Esophagus squamous epithelium (tissue), 5 donors: ENCODE data around the gene FAM20A. TPM values are rescaled to one million over a fixed set of nuclear protein-coding genes. Genes with fewer than 3 reads are reported as not detected.
"Not testable (repeated sequence)": the region's sequence is repeated elsewhere in the genome, so short reads cannot be mapped to it uniquely, and the experiment has no call there.

ENCODE experiments used
- DNase-seq: peaks from one replicate; lab custom pipeline; 2025; lab: John Stamatoyannopoulos, UW
- H3K27ac ChIP-seq, 4 donors: fragments of 200-600 bp; sonication (generic); one replicate each; pipeline ENCODE4 v1.5.1; 2016 to 2019; ENCODE audit warnings: mild to moderate bottlenecking in 1 of 4
- H3K27me3 ChIP-seq, 4 donors: fragments of 200-600 bp; sonication (generic); 1 replicate in 3 of 4; 2 replicates in 1 of 4; pipeline versions ENCODE4 v1.5.1 to v1.6.0; 2017 to 2021; ENCODE audit warnings: antibody characterized with exemption in 1 of 4
- H3K36me3 ChIP-seq, 3 donors: fragments of 200-600 bp; sonication (generic); one replicate each; pipeline ENCODE4 v1.5.1; 2016 to 2019
- H3K4me1 ChIP-seq, 3 donors: fragments of 200-600 bp; sonication (generic); one replicate each; pipeline ENCODE4 v1.5.1; 2017 to 2019
- H3K4me3 ChIP-seq, 4 donors: fragments of 200-600 bp; sonication (generic); 1 replicate in 3 of 4; 2 replicates in 1 of 4; pipeline ENCODE4 v1.5.1; 2016 to 2019; ENCODE audit warnings: mild to moderate bottlenecking in 2 of 4, moderate library complexity in 1 of 4
- H3K9me3 ChIP-seq, 3 donors: fragments of 200-600 bp; sonication (generic); one replicate each; pipeline ENCODE4 v1.5.1; 2016 to 2019
- POLR2A ChIP-seq, 4 donors: fragments of 450-650 bp; IDR thresholded peaks; one replicate each; pipeline ENCODE4 v1.6.1; 2017; ENCODE audit warnings: antibody characterized with exemption in 4 of 4, mild to moderate bottlenecking in 4 of 4, moderate library complexity in 3 of 4
- WGBS, 2 donors: methylation state at CpG; one replicate each; pipeline ENCODE4 v1.1.5; 2018; 5-methylcytosine and 5-hydroxymethylcytosine counted together
- intact Hi-C: fragments of 100-400 bp; cut with DNase I; formaldehyde crosslinking; loops from one replicate; pipeline ENCODE4 v1.15.0; 2022
- total RNA-seq, 4 donors: library from RNA; depleted of rRNA; stranded (reverse); fragments of >200 nt; gene quantifications; one replicate each; pipeline ENCODE4 v1.1.0, GENCODE V29; 2016
- TF ChIP-seq, protein P1 (sequence below), 6 experiments: fragments of 450-650 bp in 4 of 6; fragments of 200-600 bp in 2 of 6; sonication (generic) in 2 of 6; IDR thresholded peaks; one replicate each; pipeline ENCODE4 v1.5.1; 2016 to 2019; ENCODE audit warnings: antibody characterized with exemption in 6 of 6, mild to moderate bottlenecking in 4 of 6, moderate library complexity in 4 of 6
- donor health status: DM: yes; HTN: yes; CAD: no.

Gene FAM20A
- total RNA-seq, 4 donors from 2014 or later, result 4.0 to 15.3 (median 7.8) TPM

DNA sequence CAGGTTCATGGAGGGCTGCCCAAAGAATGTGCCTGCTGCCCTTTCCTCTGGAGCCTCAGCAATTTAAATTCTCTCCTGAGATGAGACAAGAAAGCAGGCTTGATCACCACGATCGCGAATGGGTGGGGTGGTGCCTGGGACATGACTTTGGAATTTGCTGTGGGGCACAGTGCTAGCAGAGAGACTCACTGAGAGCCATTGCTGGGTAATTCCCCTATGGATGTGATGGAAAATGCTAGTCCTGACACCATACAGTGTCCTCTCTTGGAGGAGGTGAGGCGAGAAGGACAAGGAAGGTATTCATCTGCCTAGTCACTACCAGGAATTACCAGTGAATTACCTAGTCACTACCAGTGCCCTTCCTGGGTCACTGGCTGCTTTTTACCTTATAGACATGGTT lies 15.5 kb downstream of the FAM20A start:
- Histone ChIP-seq H3K36me3 (no peaks in the 10 kb centered on the region), H3K27ac (peak overlapping the region in 2 of 4 donors; percentile 7 to 52), H3K4me1 (peaks cover 14 to 44% (median 26%) of the 10 kb centered on the region in 3 donors), H3K9me3 (no peaks in the 10 kb centered on the region), H3K4me3 (no peak overlapping the region), H3K27me3 (no peaks in the 10 kb centered on the region)
- DNase-seq, result no peak
- TF ChIP-seq POLR2A (IDR thresholded peaks at IDR 0.05), result no peak
- TF ChIP-seq, protein P1, sequence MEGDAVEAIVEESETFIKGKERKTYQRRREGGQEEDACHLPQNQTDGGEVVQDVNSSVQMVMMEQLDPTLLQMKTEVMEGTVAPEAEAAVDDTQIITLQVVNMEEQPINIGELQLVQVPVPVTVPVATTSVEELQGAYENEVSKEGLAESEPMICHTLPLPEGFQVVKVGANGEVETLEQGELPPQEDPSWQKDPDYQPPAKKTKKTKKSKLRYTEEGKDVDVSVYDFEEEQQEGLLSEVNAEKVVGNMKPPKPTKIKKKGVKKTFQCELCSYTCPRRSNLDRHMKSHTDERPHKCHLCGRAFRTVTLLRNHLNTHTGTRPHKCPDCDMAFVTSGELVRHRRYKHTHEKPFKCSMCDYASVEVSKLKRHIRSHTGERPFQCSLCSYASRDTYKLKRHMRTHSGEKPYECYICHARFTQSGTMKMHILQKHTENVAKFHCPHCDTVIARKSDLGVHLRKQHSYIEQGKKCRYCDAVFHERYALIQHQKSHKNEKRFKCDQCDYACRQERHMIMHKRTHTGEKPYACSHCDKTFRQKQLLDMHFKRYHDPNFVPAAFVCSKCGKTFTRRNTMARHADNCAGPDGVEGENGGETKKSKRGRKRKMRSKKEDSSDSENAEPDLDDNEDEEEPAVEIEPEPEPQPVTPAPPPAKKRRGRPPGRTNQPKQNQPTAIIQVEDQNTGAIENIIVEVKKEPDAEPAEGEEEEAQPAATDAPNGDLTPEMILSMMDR (IDR thresholded peaks at IDR 0.05), result no peak
- WGBS, 2 donors, result 29 to 51% methylated on average over 4 of the region's 4 CpGs
- intact Hi-C loops, result no loop called here

DNA sequence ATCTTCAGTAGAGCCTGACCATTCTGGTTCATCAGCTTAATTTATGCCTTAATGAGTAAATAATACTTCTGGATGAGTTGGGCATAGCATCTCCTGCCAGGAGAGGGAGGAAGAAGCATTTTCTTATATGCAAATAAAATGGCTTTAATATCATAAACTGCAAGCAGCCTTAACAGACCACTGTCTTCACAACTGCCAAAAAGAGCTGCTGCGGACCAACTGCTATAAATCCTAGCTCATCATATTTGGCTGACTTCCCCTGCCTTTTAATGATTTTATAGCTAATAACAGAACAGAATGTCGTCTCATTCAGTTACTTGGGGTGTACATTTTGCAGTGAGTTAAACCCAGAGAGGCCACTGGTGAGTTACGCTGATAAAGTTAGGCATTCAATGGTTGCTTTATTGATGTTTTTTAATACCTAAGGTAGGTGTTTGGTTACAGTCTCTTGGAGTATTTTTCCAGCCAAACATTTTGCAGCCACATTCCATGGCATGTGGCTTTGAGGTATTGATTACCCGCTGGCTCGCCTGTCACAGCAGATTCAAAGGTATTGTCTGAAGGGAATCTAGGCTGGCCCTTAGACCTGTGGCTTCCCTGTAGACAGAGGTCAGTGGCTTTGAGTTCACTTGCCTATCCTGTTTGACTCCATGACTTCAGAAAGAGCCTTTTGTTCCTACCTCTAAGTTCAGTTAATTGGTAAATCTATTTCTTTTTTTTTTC lies 16.4 kb downstream of the FAM20A start:
- no peak overlapping the region for H3K27ac ChIP-seq
- TF ChIP-seq, protein P1 (IDR thresholded peaks at IDR 0.05), result peak in 1 of 6 experiments; percentile 17
- TF ChIP-seq POLR2A (IDR thresholded peaks at IDR 0.05), result no peak
- H3K9me3 ChIP-seq, result no peaks in the 10 kb centered on the region
- no peaks in the 10 kb centered on the region for H3K36me3 ChIP-seq
- no peak for DNase-seq
- H3K4me1 ChIP-seq, result peaks cover 23 to 53% (median 27%) of the 10 kb centered on the region in 3 donors
- 69 to 71% methylated on average over 5 of the region's 5 CpGs for whole genome bisulfite sequencing, 2 donors
- H3K27me3 ChIP-seq, result no peaks in the 10 kb centered on the region
- H3K4me3 ChIP-seq, result no peak overlapping the region
- intact Hi-C loops, result no loop called here

DNA sequence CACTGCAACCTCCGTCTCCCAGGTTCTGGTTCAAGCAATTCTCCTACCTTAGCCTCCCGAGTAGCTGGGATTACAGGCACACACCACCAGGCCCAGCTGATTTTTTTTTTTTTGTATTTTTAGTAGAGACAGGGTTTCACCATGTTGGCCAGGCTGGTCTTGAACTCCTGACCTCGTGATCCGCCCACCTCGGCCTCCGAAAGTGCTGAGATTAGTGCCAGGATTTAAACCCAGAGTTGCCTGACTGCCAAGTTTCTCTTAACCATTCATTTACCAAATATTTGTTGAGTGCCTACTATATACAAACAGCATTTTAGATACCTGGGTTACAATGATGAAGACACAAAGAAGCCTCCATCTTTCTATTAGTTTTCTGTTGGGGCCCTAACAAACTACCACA lies 18.3 kb downstream of the FAM20A start:
- peak overlapping the region in 1 of 4 donors; percentile 82 for H3K27ac ChIP-seq
- WGBS, 2 donors, result 43 to 63% methylated on average over 6 of the region's 6 CpGs
- intact Hi-C loops, result not testable (repeated sequence)

DNA sequence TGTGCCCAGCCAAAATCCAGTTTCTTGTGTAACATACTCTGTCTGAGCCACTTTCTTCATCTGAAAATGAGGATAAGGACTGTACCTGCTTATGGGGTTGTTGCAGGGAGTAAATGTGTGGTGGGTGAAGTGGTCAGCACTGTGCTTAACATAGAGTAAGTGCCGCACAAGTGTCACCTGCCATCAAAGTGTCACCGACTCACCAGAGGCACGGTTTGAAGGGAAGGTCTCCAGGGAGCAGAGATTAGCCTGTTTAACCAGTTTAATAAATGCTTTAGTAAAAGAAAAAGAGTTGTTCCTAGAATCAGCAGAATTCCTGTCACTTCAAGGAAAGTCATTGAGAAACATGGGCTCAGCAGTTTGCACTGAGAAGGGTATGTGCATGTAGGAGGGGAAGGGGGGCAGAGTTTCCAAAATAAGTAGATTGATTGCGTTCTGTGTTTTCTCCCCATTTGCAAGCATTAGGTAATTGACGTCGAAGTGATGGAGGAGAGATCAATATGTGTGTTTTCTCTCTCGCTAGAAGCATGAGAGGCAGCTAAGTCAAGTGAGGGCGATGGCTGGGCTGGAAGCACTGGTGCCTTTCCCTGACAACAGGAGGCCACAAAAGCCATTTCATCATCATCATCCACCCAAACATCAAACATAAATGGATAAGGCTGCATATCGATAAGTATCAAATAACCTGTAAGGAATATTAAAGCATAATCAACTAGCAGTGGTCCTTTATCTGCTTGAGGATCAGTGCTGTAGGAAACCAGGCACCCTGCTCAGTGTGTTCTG lies 19.1 kb downstream of the FAM20A start:
- Histone ChIP-seq H3K27ac (peak overlapping the region; percentile 60 to 82 (median 67)), H3K9me3 (no peaks in the 10 kb centered on the region), H3K27me3 (no peaks in the 10 kb centered on the region), H3K36me3 (no peaks in the 10 kb centered on the region), H3K4me1 (peaks cover 36 to 79% (median 48%) of the 10 kb centered on the region in 3 donors), H3K4me3 (no peak overlapping the region)
- WGBS, 2 donors, result 74 to 92% methylated on average over 8 to 9 of the region's 9 CpGs
- no peak for DNase-seq
- TF ChIP-seq, protein P1 (IDR thresholded peaks at IDR 0.05), result no peak
- no peak for TF ChIP-seq POLR2A (IDR thresholded peaks at IDR 0.05)
- intact Hi-C loops, result no loop called here

More for the DNA sequence above, 18.3 kb downstream of the FAM20A start:
- peaks cover 31 to 71% (median 40%) of the 10 kb centered on the region in 3 donors for H3K4me1 ChIP-seq
- DNase-seq, H3K36me3 ChIP-seq, H3K4me3 ChIP-seq, H3K9me3 ChIP-seq, H3K27me3 ChIP-seq: not testable (repeated sequence)

DNA sequence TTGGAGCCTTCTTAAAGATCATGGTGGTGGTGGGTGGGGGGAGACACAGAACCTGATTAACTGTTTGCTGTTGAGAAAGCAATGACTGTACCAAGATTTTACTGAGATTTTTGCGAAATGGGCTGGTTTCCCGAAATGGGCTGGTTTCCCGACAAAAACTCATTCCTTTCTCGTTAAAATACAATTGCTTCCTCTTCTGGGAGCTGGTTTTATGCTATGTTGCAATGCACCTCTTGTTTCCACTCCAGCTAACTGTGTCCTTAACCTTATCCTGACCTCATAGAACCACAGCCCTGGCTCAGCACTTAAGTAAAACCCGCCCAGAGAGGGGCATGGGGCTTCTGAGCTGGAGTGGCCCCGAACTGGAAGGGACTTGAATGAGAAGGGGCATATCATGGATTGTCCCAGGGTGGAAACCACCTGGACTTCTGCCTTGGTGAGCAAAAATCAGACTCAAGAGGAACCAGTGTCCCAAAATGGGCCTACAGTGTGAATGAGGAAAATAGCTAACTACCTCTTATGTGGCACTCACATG lies 20.9 kb downstream of the FAM20A start:
- Histone ChIP-seq H3K27me3 (no peaks in the 10 kb centered on the region), H3K9me3 (no peaks in the 10 kb centered on the region), H3K4me3 (no peak overlapping the region), H3K4me1 (peaks cover 31 to 86% (median 61%) of the 10 kb centered on the region in 3 donors), H3K27ac (peak overlapping the region; percentile 67 to 89 (median 74)), H3K36me3 (no peaks in the 10 kb centered on the region)
- intact Hi-C loops, result no loop called here
- DNase-seq, result no peak
- TF ChIP-seq POLR2A (IDR thresholded peaks at IDR 0.05), result no peak
- 16 to 38% methylated on average over 4 to 5 of the region's 6 CpGs for WGBS, 2 donors
